Neural cell (in vitro differentiated cells): Measurements from ENCODE around the gene C1S.

Source experiments
- EP300 ChIP-seq: fragments of 450-650 bp; conservative IDR thresholded peaks from 2 replicates; pipeline ENCODE4 v1.6.1; 2014; ENCODE audit warnings: antibody characterized with exemption, mild to moderate bottlenecking, moderate library complexity; ENCODE audit not compliant: poor library complexity, severe bottlenecking
- EZH2 ChIP-seq: fragments of 200-600, 300-800 bp; shearing (Covaris generic), sonication (generic); IDR thresholded peaks from 2 replicates; pipeline ENCODE4 v1.6.1; 2014; ENCODE audit warnings: antibody characterized with exemption, low read length, borderline replicate concordance, mild to moderate bottlenecking; ENCODE audit not compliant: insufficient read depth, poor library complexity, severe bottlenecking
- POLR2AphosphoS5 ChIP-seq: IDR thresholded peaks from 2 replicates; pipeline ENCODE4 v1.6.1; 2012
- RAD21 ChIP-seq: fragments of 450-650 bp; conservative IDR thresholded peaks from 2 replicates; pipeline ENCODE4 v1.6.1; 2014; ENCODE audit warnings: antibody characterized with exemption, mild to moderate bottlenecking, moderate library complexity
- SMC3 ChIP-seq: fragments of 450-650 bp; conservative IDR thresholded peaks from 2 replicates; pipeline ENCODE4 v1.6.1; 2014; ENCODE audit warnings: antibody characterized with exemption, mild to moderate bottlenecking, moderate library complexity; ENCODE audit not compliant: poor library complexity
- TAF1 ChIP-seq: IDR thresholded peaks from 2 replicates; pipeline ENCODE4 v1.6.1; 2012; ENCODE audit warnings: low read depth
- TF ChIP-seq, protein P1 (sequence below): fragments of 450-650 bp; IDR thresholded peaks from 2 replicates; pipeline ENCODE4 v1.5.1; 2014; ENCODE audit warnings: antibody characterized with exemption, mild to moderate bottlenecking, moderate library complexity; ENCODE audit not compliant: poor library complexity, severe bottlenecking
- TF ChIP-seq, protein P2 (sequence below): IDR thresholded peaks from 2 replicates; pipeline ENCODE4 v1.6.1; 2012; ENCODE audit warnings: borderline replicate concordance

DNA sequence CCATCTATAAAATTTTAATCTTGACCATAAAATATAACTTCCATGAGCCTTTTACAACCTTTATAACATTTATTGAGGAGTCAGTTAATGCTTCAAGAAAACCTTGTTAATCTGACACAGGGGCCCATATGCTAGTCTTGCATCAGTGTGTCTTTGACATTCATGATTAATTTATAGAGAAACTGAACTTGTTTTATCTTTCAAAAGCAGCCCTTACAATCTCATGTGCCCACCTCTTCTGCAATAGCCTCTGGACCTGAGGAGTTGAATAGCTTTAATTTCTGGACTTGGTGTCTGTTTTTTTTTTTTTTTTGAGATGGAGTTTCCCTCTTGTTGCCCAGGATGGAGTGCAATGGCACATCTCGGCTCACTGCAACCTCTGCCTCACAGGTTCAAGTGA lies 33.7 kb upstream of the C1S start:
- TF ChIP-seq, protein P1, sequence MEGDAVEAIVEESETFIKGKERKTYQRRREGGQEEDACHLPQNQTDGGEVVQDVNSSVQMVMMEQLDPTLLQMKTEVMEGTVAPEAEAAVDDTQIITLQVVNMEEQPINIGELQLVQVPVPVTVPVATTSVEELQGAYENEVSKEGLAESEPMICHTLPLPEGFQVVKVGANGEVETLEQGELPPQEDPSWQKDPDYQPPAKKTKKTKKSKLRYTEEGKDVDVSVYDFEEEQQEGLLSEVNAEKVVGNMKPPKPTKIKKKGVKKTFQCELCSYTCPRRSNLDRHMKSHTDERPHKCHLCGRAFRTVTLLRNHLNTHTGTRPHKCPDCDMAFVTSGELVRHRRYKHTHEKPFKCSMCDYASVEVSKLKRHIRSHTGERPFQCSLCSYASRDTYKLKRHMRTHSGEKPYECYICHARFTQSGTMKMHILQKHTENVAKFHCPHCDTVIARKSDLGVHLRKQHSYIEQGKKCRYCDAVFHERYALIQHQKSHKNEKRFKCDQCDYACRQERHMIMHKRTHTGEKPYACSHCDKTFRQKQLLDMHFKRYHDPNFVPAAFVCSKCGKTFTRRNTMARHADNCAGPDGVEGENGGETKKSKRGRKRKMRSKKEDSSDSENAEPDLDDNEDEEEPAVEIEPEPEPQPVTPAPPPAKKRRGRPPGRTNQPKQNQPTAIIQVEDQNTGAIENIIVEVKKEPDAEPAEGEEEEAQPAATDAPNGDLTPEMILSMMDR: no peak
- no peak for TF ChIP-seq EZH2
- TF ChIP-seq, protein P2, sequence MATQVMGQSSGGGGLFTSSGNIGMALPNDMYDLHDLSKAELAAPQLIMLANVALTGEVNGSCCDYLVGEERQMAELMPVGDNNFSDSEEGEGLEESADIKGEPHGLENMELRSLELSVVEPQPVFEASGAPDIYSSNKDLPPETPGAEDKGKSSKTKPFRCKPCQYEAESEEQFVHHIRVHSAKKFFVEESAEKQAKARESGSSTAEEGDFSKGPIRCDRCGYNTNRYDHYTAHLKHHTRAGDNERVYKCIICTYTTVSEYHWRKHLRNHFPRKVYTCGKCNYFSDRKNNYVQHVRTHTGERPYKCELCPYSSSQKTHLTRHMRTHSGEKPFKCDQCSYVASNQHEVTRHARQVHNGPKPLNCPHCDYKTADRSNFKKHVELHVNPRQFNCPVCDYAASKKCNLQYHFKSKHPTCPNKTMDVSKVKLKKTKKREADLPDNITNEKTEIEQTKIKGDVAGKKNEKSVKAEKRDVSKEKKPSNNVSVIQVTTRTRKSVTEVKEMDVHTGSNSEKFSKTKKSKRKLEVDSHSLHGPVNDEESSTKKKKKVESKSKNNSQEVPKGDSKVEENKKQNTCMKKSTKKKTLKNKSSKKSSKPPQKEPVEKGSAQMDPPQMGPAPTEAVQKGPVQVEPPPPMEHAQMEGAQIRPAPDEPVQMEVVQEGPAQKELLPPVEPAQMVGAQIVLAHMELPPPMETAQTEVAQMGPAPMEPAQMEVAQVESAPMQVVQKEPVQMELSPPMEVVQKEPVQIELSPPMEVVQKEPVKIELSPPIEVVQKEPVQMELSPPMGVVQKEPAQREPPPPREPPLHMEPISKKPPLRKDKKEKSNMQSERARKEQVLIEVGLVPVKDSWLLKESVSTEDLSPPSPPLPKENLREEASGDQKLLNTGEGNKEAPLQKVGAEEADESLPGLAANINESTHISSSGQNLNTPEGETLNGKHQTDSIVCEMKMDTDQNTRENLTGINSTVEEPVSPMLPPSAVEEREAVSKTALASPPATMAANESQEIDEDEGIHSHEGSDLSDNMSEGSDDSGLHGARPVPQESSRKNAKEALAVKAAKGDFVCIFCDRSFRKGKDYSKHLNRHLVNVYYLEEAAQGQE: no peak
- TF ChIP-seq EP300: no peak
- TF ChIP-seq POLR2AphosphoS5: no peak
- no peak for TF ChIP-seq TAF1
- TF ChIP-seq RAD21: no peak
- no peak for TF ChIP-seq SMC3
